ENCODE measurements around the gene CLRN1.

GRCh38 chr3:150958683-150959082 lies 13.8 kb downstream of the CLRN1 start:
- no peak for TF ChIP-seq CTCF (IDR thresholded peaks at IDR 0.05)
- no peak for TF ChIP-seq POLR2AphosphoS5 (IDR thresholded peaks at IDR 0.05)
- no peak for TF ChIP-seq POLR2A (IDR thresholded peaks at IDR 0.05)

All from sigmoid colon (tissue), 4 donors.